CD4-positive, alpha-beta T cell treated with Interleukin-17A for 4 hours (primary cell): ENCODE data around the gene NRP1.
"Not testable (repeated sequence)": the region's sequence is repeated elsewhere in the genome, so short reads cannot be mapped to it uniquely, and the experiment has no call there.

Experiments
- DNase-seq: peaks from one replicate; pipeline ENCODE4 v3.0.0-alpha.2; 2020; ENCODE audit warnings: mixed read lengths

Gene NRP1

DNA sequence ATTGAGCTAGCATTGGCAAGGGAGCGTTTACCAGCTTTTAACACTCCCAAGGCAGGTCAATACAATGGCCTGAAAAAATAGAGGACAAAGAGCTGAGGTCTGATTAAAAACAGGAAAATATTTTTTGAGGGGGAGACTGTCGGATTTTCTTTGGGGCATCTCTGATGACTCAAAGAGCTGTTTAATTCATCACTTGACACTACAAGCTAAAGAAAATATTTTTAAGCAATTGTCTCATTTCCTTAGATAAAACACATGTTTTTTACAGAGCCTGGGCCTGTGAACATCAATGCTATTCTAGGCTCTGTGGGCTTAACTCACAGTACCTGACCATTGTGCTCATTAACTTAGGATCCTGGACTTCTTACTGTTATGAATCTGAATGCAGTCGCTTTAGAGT, 100.8 kb downstream of the NRP1 start:
- no peak for DNase-seq

DNA sequence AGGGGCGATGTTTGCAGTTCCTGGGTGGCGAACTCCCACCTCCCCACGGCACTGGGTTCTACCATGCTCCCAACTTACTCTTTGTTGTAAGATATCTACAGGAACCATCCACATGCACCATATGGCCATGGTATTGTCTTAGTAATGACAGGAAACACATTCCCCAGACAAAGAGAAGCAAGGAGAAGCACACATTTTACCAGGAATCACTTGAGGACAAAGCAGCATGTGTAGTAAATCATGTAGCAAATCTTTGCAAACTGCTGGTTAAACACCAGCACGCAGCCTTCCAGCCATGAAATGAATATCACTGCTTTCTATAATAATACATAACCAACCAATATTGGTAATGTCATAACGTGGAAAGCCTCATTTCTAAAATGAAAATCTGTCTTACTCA, 101.2 kb downstream of the NRP1 start:
- DNase-seq = no peak

DNA sequence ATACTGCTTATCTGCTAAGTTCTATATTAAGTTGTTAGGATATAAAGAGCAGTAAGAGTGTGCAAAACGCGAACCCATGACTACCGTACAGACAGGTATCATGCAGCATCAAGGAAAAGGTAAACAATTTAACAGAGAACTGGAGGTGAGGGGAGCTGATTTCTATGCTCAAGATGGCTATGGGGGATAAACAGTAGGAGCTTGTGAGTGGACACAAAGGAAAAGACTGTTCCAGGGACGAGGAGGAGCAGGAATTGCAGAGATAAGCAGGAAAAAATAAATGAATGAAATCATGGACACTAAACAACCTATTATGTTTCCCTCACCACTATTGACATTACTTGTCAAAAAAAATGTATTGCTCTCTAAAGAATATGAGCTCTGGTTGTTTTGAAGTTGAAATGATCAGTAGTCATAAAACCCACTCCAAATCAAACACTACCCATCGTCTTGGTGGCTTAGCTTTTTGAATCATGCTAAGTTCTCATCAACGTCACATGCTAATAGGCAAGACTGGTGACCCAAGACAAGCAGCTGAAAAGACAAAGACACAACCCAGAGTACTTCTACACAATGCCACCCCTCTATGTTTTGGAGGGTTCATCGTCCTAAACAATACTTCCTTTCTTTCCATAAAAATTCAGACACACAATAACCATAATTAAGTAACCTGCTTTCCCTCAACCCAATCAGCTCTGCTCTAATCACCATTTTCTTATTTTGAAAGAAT, 102.7 kb downstream of the NRP1 start:
- DNase-seq = no peak

DNA sequence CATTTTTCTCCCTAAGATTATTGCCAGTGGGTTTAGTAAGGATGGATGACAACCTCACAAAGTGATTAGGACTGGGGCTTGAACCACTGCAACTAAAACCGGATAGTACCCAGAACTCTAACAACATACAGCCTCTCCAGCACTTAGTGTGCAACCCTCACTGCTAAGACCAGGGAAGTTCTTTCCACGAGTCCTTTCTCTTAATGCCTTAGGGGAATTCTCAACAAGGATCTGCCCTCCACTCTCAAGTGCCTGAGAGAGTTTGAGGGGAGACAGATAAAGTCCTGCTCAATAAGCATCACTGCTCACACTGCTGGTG, 104.6 kb downstream of the NRP1 start:
- DNase-seq = no peak

DNA sequence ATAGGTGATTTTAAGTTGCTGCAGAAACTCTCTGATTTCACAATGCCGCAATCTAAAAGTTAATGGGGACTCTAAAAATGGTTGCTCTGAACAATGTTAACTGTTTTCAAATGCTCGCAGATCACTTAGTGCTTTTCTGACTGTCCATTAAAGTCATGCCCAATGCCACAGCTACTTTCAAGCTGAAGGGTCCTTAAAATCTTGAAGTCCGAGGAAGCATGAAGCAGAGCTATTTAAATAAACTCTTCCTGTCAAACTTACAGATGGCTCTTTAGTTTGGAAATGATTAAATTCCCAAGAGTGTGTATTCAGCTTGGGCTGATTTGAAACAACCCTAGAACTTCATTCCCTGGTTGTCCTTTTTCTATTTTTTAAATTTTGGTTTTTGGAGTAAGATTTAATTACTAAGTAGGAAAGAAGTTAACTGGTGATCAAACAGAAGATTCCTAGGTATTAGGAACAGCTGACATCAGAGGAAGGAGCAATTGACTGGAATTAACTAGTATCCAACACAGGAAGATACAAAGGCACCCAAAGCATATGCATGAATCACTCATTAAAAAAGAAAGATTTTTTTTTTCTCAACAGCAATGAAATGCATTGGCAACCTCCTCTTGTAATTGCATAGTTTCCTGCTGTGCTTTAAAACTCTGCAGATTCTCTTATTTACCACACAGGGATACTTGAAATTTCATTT, 105.1 kb downstream of the NRP1 start:
- no peak for DNase-seq

DNA sequence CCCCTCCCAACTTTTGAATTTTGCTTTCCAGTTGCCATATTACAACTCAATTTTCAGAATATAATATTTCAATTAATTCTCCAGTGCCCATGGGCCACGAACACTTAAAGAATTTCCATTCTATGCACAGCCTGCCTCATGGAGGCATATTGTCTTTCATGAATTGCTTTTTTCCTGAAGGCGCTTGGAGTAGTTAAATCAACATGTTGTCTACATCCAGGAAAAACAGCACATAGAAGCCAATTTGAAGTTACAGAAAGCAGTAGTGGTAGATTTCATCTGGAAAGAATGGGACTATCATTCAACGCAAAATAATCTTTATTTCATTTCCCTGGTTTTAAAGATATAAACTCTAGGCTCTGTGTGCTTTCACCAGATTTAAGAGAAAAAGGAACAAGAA, 106.0 kb downstream of the NRP1 start:
- no peak for DNase-seq

DNA sequence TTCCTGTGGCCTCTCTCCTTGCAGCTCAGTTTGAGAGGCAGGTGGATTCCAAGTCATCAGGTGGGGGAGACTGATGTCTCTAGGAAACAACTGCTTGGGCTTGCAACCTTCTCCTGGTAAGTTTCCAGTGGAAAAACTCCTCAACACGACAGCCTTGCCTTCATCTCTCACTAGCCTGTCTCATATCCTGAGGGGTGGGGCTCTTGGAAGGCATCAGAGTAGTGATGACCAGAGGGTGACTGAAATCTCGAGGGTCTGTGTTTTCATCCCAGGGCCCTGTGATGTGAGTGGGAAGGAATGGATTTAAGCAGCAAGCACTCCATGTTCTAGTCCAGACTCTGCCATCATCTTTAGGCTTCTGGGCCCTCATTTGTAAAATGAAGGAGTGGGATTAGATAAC, 107.0 kb downstream of the NRP1 start:
- no peak for DNase-seq

DNA sequence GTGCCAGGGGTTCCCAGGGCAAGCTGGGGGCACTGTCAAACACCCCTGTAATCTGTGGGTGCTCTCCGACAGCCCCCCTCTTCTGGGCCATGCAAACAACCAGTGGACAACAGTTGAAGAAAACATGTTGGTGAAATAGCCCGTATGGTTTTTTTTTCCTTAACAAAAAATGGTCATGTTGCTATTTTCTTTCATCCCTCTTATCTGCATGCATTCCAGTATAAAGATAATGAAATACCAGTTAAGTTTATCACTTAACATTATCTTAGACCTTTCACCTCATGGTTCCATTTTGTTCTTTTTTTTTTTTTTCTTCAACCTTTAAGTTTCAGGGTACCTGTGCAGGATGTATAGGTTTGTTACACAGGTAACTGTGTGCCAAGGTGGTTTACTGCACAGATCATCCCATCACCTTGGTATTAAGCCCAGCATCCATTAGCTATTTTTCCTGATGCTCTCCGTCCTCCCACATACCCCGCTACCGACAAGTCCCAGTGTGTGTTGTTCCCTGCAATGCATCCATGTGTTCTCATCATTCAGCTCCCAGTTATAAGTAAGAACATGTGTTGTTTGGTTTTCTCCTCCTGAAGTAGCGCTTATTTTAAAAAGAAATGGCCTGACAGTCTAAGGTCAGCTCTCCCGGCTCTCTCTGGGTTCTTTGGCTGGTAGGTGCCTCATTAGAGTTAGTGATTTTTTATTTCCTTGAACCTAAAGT, 110.1 kb downstream of the NRP1 start:
- no peak for DNase-seq

DNA sequence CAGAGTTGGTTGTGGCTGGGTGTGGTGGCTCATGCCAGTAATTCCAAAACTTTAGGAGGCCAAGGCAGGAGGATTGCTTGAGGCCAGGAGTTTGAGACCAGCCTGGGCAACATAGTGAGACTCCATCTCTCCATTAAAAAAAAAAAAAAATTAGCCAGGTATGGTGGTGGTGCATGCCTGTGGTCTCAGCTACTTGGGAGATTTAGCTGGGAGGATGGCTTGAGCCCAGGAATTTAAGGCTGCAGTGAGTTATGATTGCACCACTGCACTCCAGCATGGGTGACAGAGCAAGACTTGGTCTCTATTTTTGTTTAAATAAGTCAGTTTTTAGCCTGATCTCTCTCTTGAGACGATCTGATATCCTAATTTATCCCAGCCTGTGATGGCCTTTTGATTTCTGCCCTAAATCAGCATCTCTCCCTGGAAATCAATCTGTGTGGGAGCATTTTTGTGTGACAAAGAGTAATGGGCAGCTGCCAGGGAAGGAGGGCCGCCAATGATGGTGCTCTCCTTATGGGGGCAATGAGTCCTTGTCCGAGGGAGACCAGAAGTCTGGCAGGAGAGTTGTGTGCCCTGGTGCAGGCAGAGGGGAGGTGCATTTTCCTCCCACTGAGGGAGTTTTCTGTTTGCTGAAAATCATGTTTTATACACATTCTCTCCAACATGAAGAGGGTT, 111.0 kb downstream of the NRP1 start:
- no peak for DNase-seq

DNA sequence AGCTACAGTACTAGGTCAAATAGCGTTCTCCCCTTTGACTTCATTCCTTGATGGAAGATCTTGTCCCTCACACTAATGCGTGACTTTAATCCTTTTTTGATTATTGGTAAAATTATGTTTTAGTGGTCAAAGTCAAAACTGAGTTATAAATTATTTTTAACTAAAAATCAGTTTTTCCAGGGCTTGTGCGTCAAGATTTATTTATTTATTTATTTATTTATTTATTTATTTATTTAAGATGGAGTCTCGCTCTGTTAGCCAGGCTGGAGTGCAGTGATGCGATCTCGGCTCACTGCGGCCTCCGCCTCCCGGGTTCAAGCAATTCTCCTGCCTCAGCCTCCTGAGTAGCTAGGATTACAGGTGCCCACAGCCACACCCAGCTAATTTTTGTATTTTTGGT, 112.2 kb downstream of the NRP1 start:
- DNase-seq = not testable (repeated sequence)

DNA sequence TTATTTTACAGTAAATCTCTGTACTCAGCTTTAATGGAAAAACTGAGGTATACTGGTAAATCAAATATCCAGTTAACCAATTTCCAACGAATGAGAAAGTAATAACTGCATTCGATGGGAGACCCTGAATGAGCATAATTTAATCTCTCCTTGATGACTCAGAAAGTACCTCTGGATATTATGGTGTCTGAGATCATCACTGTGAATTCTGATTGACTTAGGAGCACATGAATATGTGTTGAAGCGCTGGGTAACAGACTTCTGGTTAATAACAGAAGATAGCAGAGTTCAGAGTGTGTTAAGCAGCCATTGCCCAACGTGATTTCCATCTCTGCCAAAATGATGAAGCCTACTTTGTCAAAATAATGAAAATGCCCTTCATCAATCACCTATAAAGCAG, 116.6 kb downstream of the NRP1 start:
- DNase-seq = no peak

DNA sequence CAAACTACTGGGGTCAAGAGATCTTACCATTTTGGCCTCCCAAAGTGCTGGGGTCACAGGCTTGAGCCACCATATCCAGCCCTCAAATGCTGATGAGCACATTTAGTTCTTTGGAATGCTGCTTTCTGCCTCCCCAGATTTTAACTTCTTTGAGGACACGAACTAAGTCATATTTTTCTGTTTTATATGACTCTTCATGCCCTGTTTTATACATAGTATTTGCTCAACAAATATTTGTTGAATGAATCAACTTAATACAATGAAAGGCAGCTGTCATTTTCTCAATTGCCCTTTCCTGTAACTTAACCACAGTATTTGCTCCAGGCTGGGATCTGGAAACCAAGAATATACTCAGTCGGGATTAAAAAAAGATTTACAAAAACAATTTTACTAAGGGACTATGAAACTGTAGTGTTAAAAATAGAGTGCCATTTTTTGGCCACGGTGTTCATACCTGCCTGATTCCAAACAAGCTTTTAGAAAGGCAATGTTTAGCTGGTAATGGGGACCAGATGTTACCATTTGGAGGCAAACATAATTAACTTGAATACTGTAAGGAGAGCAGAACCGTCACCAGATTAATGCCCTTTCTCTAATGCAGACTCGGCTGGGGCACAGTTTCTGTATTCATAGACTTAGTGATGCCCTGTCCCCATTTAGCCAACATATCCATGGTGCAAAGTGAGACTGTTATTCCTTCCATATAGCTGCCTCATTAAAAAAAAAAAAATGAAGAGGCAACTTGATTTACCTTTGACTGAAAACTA, 117.6 kb downstream of the NRP1 start:
- DNase-seq = no peak

DNA sequence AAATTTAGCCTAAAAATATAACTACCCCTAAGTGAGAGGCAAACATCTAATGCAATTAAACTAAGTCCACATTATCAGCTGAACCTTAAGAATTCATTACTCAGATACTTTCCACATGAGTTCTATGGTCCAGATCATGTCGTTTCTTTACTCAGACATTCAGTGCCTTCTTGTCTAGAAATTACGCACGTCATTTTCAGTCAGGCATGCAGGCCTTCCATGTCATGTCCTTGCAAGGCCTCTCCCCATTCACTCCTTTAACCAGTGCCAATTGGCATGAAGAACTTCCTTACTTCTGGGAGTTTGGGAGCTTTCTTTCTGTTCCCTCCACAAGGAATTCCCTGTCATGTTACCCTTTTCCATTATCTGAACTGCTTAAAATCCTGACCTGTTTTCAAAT, 118.8 kb downstream of the NRP1 start:
- no peak for DNase-seq

DNA sequence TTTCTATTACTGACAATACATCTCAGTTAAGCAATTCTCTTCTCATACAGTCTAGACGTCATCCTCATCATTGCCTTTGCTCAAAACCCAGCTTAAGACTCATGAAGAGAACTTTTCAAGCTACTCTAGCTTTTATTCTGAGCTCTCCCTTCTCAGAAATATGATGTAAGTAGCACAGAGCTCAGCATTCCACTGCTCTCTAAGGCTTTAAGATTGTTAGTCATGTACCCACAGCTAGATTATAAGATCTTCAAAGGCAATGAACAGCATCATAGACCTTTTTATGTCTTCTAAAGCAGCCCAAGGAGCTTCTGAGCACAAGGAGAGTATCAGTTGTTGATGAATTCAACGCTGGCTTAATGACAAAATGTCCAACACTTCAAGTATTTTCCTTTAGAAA, 119.3 kb downstream of the NRP1 start:
- no peak for DNase-seq

DNA sequence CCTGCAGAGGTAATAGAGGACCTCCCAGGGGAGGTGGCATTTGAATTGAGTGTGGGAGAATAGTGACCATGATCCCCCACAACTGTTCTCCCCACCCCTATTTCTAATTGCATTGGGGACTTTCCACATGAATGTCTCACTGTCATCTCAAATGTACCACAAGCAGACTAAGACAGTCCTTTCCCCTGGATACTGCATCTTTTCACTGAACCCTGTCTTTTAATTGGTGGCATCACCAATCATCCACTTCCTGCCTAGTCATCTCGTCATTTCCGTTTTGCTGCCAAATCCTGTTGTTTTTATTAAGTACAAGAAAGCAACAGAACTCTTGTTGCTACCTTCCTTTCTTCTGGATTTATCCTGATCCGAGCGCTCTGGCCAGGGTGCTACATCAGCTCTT, 120.3 kb downstream of the NRP1 start:
- DNase-seq = peak; percentile 7

DNA sequence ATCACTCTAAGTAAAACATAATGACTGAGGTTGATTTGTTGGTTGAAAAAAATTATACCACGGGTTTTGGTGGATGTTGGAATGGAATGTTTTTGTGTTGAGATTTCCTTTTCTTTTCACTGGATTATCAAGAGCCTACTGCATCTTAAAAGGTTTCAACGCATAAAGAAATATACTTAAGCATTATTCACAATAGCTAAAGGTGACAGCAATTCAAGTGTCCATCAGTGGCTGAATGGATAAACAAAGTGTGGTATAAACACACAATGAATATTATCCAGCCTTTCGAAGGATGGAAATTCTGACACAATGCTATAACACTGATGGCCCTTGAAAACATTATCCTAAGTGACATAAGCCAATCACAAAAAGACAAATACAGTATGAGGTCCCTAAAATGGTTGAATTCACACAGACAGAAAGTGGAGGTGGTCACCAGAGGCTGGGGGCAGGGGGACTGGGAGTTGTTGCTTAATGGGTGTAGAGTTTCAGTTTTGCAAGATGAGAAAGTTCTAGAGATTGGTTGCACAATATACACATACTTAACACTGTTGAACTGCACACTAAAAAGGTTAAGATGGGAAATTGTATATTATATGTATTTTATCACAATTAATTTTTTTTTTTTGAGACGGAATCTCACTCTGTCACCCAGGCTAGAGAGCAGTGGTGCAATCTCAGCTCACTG, 122.3 kb downstream of the NRP1 start:
- no peak for DNase-seq

DNA sequence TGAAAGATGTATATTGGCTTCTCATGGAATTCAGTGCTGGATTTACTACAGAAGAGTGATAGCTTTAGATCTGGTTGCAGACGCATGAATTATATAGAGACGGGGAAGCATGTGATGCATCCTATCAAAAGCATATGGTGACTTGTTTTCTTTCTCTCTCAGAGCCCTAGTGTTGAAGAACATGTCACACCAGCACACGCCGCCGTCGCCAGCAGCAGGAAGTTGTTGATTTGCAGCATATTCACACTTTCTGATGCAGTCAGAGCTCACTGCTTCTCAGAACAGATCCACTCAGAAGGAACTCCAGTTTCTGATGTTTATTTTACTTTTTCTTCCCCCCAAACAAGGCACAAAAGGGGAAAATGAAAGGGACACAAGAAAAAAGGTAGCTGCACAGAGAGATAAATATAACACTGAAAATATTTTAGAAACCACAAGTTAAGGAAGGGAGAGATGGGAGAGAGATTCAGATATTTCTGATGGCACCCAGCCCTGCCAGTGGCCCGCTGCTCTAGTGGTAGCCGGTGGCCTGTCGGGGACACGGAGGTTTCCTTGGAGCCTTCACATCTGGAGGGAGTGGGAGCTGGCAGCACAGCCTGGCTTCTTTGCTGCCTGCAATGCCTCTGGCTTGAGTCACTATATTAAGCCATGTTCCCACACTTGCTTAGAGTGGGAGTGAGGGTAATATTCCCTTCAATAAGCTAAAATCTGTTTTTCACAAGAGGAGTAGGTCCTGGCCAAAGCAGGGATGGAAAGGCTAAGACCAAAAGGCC, 123.2 kb downstream of the NRP1 start:
- DNase-seq = peak; percentile 65

DNA sequence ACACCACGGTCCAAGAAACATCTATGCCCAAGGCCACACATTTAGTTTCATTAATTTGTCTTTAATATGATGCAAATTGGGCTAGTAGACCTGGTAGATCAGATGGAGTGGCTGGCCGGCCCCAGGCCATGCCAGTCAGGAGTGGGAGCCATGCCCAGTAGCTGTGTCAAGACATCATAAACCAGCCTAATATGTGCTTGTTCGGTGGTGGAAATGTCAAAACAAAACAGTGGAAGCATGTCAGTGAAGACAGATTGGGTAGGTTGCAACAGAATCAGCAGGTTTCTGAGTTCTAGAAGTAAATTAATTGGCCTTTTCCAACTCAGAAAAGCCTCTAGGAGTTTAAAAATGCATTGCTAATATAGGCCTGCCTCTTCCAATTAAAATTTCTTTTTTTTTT, 124.7 kb downstream of the NRP1 start:
- no peak for DNase-seq

DNA sequence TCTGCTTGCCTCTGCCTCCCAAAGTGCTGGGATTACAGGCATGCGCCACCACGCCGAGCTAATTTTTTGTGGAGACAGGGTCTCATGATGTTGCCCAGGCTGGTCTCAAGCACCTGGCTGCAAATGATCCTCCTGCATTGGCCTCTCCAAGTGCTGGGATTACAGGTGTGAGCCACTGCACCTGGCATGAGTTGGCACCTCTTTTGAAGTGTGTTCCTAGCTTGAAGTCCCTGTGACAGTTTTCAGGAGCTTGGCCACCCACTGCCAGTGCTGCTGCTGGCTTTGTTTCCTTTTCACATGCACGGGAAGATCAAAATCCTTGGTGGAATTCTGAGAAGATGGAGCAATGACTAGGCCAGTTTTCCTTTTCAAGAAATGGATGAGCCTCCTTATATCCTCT, 126.3 kb downstream of the NRP1 start:
- no peak for DNase-seq

DNA sequence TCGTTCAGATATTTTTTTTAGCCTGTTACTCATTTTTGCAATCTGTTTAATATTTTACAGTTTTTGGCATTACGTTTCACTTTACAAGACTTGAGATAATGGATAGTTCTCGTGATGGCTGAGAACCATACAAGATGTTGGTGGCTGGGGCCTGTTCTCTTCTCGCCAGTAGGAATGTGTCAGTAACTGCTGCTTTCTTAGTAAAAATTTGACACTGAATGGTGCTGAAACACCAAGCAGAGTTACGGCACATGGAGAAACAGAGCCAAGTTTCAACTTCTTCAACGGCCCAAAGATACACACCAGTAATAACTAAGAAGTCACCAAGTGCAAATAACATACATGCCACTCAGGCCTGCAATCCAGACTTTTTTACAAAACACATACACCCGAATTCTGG, 130.4 kb downstream of the NRP1 start:
- no peak for DNase-seq

DNA sequence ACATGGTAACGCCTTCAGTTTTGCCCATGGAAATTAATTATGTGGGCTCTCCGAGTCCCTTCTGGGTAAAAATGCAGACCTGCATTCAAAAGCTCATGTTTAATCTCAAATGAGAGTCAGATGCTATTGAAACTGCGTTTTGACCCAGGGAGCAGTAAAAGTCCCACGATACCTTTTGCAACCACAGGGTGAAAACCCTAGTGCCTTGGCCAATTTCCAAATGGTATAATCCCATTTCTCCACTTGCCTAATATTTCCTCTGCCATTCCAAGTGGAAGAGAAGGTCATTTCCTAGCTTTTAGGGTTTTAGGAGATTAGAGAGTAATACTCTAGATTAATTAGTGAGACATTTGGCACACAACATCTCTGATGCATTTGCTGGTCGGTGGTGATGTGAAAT, 132.5 kb downstream of the NRP1 start:
- DNase-seq = no peak
